HepG2 (cell line): ENCODE results near the gene CLIC5.

Experiments used
- CBX5 ChIP-seq: sonication (generic); formaldehyde crosslinking; IDR thresholded peaks from 2 replicates; pipeline ENCODE4 v1.4.0; 2020; ENCODE audit warnings: missing genetic modification reagents, borderline replicate concordance
- CEBPB ChIP-seq: IDR thresholded peaks from 2 replicates; pipeline ENCODE4 v1.6.1; 2011; ENCODE audit warnings: low read depth, low read length, improper control_type of control experiment, borderline replicate concordance
- CTCF ChIP-seq: sonication (generic); formaldehyde crosslinking; IDR thresholded peaks from 2 replicates; pipeline ENCODE4 v1.5.0; 2020; ENCODE audit warnings: mild to moderate bottlenecking, missing genetic modification reagents, moderate library complexity
- FOXK1 ChIP-seq: sonication (generic); formaldehyde crosslinking; IDR thresholded peaks from 2 replicates; pipeline ENCODE4 v1.4.0; 2020; ENCODE audit warnings: low read depth, missing genetic modification reagents, borderline replicate concordance
- GPBP1L1 ChIP-seq: sonication (generic); formaldehyde crosslinking; IDR thresholded peaks from 2 replicates; pipeline ENCODE4 v1.5.0; 2020; ENCODE audit warnings: mild to moderate bottlenecking, missing genetic modification reagents
- HNRNPL ChIP-seq: fragments of 200-400 bp; formaldehyde crosslinking; IDR thresholded peaks from 2 replicates; pipeline ENCODE4 v1.6.1; 2017; ENCODE audit warnings: mild to moderate bottlenecking, low read depth, low read length
- TAF1 ChIP-seq: sonication (generic); formaldehyde crosslinking; IDR thresholded peaks from 2 replicates; pipeline ENCODE4 v1.4.0; 2020; ENCODE audit warnings: missing genetic modification reagents
- ZBTB1 ChIP-seq: sonication (generic); formaldehyde crosslinking; IDR thresholded peaks from 2 replicates; pipeline ENCODE4 v1.4.0; 2020; ENCODE audit warnings: missing genetic modification reagents, borderline replicate concordance
- ZBTB33 ChIP-seq: sonication (generic); formaldehyde crosslinking; IDR thresholded peaks from 2 replicates; pipeline ENCODE4 v1.4.0; 2020; ENCODE audit warnings: missing genetic modification reagents
- ZKSCAN5 ChIP-seq: sonication (generic); formaldehyde crosslinking; IDR thresholded peaks from 2 replicates; pipeline ENCODE4 v1.5.1; 2020; ENCODE audit warnings: mild to moderate bottlenecking, missing genetic modification reagents
- ZNF570 ChIP-seq: sonication (generic); formaldehyde crosslinking; IDR thresholded peaks from 2 replicates; pipeline ENCODE4 v1.4.0; 2020; ENCODE audit warnings: mild to moderate bottlenecking, missing genetic modification reagents, borderline replicate concordance
- ZNF761 ChIP-seq: sonication (generic); formaldehyde crosslinking; conservative IDR thresholded peaks from 2 replicates; pipeline ENCODE4 v1.4.0; 2020; ENCODE audit warnings: mild to moderate bottlenecking, missing genetic modification reagents

- TF ChIP-seq TAF1 (CRISPR knock-in tag) (no peak), ZNF761 (CRISPR knock-in tag) (no peak), HNRNPL (no peak), ZBTB33 (CRISPR knock-in tag) (no peak), CTCF (CRISPR knock-in tag) (no peak), FOXK1 (no peak), ZBTB1 (CRISPR knock-in tag) (no peak), ZNF570 (CRISPR knock-in tag) (no peak), CEBPB (no peak), CBX5 (no peak), GPBP1L1 (CRISPR knock-in tag) (no peak), ZKSCAN5 (no peak)
These were observed 24.5 kb downstream of the CLIC5 start for GRCh38 chr6:45991189-45991588.
